ENCODE data around the gene HSPA9.
"Not testable (repeated sequence)": the region's sequence is repeated elsewhere in the genome, so short reads cannot be mapped to it uniquely, and the experiment has no call there.

Gene HSPA9

DNA sequence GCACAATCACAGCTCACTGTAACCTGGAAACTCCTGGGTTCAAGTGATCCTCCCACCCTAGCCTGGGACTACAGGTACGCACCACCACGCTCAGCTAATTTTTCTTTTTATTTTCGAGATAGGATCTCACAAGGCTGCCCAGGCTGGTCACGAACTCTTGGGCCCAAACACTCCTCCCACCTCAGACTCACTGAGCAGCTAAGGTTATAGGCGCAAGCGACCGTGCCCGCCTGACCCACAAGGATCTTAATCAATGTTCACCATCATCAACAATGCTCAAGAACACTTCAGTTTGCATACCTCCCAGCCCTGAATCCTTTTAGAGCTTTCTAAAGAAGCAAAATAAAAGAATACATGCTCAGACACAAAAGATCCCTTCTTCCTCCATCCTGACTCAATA lies 45.4 kb downstream of the HSPA9 start:
- no peak for DNase-seq (ENCODE audit: low spot score)

DNA sequence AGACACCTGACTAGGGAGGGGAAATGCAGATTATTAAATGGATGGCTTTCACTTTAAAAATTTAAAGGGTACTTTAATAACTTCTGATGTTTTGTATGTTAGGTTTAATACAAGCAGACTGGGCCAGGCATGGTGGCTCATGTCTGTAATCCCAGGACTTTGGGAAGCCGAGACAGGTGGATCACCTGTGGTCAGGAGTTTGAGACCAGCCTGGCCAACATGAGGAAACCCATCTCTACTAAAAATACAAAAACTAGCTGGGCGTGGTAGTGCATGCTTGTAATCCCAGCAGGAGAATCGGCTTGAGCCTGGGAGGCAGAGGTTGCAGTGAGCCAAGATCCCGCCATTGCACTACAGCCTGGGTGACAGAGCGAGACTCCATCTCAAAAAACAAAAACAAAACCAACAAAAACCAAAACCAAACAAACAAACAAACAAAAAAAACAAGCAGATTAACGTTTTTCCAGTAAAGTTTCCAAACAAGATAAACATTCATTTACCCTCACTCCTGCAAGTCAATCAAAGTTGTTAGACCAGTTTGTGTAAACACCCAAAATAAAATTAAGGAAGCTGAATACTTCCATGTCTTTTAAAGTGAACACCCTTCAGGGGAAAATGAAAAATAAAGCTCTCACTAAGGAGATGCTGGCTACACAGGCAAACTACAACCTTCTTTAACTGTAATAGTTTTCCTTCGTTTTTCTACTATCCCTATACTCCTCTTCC lies 46.3 kb downstream of the HSPA9 start:
- DNase-seq (ENCODE audit: low spot score), result no peak

DNA sequence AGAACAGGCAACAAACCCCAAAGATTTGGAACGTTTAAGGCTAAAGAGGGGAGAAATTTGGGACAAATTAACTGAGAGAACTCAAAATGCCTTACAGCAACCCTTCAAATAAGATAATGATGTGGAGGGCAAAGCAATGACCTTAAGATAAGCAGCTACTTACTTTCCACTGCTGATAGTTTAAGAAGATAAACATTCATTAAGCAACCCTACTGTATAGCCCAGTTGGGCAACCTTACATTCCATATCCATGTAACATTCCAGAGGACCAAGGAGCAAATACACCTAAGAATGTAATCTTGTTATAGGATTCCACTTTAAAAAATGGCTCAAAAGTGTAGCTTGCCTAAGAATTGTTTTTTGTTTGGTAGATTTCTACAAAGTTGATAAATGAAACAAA lies 47.0 kb downstream of the HSPA9 start:
- DNase-seq (ENCODE audit: low spot score), result no peak

DNA sequence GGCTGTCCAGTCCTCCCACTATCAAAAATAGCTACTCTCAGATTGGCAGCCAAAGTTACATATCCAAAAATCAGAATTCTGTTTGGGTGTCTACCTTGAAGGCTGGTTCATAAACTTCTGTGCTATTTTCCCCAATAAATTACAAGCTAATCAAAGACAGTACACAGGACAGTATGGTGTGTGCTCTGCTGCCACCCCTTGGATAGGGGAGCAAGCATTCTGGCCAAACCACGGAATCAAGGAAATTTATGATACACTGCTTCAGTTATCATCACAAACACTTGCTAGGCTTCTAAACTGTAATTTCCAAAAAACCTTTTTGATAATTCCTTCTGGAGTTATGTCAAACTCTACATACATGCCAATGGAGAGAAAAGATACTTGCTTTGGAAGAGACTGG lies 48.0 kb downstream of the HSPA9 start:
- no peak for DNase-seq (ENCODE audit: low spot score)

DNA sequence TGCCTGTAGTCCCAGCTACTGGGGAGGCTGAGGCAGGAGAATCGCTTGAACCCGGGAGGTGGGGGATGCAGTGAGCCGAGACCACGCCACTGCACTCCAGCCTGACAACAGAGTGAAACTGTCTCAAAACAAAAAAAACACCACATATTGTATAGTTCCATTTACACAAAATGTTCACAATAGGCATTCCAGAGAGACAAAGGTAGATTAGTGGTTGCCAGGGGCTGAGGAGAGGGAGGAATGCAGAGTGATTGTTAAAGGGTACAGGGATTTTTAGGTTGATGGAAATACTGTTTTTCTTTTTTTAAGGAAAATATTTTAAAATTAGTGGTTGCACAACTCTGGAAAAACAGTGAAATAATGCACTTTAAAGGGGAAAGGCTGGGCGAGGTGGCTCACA lies 51.8 kb downstream of the HSPA9 start:
- no peak for DNase-seq (ENCODE audit: low spot score)

DNA sequence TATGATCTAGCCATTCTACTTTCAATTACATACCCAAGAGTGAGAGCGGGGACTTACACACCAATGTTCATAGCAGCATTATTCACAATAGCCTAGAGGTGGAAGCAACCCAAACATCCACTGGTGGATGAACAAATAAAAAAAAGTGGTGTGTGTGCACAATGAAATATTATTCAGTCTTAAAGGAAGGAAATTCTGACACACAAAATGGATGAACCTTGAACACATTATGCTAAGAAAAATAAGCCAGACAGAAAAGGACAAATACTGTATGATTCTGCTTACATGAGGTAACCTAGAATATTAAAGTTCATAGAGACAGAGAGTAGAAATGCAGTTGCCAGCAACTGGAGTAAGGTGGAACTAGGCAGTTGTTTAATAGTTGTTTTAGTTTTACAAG lies 54.2 kb downstream of the HSPA9 start:
- no peak for DNase-seq (ENCODE audit: low spot score)

DNA sequence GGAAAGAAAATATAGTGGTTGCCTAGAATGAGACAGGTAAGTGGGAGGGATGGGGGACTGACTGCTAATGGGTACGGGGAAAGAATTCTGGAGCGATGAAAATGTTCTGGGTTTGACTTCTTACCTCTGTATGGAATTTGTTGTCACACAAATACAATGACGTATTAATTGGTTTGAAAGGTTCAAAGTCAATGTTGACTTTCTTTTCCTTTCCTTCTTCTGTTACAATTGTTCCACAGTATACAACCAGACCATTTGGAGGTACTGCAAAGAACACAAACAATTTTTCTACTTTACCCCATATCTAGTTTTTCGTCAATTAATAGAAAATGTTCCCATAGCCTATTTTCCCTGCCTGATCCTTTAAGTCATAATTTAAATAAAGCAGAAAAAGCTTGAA lies 57.8 kb downstream of the HSPA9 start:
- DNase-seq (ENCODE audit: low spot score), result no peak

DNA sequence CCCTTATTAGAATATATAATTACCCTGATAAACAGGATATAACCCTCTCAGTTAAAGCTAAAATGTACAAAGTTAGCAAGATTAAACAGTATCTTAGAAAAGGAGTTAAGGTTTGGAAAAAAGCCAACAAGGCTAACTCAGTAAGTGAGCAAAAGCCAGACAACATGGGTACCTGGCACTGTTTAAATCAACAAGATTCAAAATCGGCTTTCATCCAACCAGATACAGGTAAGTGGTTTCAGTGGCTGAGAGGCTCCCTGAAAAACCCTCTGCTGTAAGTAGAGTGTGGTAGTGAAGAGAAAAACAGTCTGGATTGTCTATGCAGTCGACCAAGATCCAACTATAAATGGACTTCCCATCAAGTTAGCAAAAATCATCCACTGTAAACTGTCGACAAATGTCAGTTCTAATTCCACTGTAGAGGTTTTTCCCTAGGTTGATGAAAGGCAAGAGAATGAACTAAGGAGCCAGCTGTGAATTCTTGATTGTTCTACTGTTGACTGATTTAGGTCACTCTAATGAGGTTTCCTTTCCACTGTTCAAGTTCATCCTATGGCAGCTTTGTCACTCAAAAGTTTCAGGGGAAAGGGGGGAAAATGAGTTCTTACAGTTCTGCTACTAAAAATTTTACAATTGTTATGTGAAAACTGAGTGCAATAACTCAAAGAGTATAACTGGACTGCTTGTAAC lies 59.5 kb downstream of the HSPA9 start:
- DNase-seq (ENCODE audit: low spot score), result no peak

DNA sequence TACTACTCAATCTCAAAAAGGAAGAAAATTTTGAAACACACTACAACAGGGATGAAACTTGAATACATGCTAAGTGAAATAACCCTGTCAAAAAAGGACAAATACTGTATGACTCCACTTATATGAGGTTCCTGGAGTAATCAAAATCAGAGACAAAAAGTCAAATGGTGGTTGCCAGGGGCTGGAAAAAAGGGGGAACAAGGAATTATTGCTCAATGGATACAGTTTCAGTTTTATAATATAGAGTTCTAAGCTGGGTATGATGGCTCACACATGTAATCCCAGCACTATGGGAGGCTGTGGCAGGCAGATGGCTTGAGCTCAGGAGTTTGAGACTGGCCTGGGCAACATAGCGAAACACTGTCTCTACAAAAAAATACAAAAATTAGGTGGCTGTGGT lies 61.2 kb downstream of the HSPA9 start:
- no peak for DNase-seq (ENCODE audit: low spot score)

DNA sequence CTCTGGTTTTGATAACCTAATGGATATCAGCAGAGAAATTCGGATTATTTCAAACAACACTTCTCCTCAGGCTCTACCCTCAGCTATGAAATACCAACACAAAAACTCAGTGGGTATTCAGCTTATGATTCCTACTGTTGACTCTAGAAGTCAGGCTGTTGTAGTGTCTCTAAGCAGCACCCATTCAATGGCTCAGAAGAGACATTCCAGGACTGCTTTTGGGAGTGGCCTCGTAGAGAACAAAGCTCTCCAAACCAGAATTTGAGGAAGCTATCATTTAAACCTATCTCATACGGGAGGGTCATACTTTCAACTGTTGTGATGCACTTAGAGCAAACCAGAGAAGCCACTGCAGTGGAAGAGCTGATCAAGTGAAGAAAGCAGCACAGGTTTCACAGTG lies 66.2 kb downstream of the HSPA9 start:
- DNase-seq (ENCODE audit: low spot score), result no peak

DNA sequence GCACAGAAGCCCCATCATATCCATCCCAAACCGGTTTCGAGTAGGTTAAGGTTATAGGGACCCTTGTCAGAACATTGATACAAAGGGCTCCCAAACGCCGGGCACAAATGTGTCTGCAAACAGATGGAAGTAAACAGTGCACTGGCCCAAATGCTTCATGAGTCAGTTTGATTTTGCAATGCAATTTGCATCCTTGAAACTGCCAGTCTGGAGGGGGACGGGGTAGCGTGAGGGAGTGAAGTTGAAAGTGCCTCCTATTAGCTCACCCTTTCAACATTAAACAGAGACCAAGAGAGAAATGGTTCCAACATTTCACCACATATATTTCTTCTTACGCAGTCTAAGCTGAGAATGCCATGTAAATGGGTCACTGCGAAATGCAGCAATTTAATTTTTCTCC lies 67.7 kb downstream of the HSPA9 start:
- not testable (repeated sequence) for DNase-seq (ENCODE audit: low spot score)

DNA sequence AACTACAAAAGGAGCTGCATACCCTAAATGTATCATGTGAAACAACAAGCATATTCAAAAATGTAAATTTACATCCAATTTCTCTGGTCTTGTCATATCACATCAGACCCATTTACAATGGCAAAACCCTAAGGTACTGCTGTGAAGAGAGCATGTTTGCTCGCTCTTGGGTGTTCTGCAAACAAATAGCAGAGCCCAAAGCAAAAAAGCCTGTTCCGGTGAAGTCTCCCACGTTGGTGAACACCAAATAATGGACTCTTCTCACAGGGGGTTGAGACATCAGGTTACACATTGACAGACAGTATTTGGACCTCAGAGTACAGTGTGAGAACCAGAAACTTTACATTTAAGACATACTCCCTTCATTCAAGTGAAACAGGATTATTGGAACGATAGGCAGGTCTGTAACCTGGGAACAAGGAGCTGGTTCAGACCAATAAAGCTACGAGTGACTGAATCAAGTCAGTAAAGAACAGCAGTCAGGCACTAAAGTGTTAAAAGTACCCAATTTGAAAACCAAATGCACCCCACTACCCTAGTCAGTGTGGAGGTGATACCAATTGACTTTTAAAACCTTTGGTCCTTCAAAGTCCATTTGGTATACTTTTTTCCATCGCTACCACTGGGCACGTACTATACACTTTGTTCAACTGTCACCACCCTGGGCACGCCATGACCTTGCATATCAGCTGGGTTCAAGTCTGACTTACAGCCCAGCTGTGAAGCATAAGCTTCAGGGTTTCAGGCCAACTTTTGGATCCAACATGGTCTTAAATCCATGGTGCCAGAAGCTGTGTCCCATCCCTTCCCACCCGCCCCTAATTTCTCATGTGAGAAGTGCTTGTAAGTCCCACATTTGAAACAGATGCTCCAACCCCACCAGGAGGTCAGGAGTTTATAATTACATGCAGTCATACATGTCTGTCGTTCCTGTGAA lies 68.6 kb downstream of the HSPA9 start:
- DNase-seq (ENCODE audit: low spot score), result no peak

DNA sequence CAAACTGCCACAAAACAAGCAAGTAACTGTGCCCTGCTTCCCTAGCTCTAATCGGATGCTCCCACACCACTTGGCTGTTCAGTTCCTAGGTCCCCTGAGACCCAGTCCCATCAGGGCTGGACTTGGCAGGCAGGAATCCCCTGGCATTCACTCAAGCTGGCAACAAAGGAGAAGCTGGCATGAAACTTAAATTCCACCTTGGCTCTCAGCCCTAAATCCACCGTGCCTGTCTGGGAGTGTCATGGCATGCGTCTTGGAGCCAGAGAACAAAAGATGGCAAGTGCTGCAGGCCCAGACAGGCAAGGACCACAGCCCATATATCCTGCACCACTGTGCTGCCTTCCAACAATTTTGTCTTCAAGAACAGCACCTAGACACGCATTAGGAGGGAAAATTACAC lies 70.4 kb downstream of the HSPA9 start:
- DNase-seq (ENCODE audit: low spot score), result no peak
